Colonic mucosa (tissue), 4 donors: ENCODE results near the gene SH3BP2. TPM values are rescaled to one million over a fixed set of nuclear protein-coding genes. Genes with fewer than 3 reads are reported as not detected.

Experiments
- DNase-seq: peaks from one replicate; pipeline ENCODE4 v3.0.0-alpha.2; 2020
- H3K27ac ChIP-seq: fragments of 200-600 bp; one replicate; pipeline ENCODE4 v1.8.0; 2021
- H3K27me3 ChIP-seq: fragments of 200-600 bp; one replicate; pipeline ENCODE4 v1.8.0; 2021
- H3K36me3 ChIP-seq: fragments of 200-600 bp; one replicate; pipeline ENCODE4 v1.8.0; 2021
- H3K4me1 ChIP-seq: fragments of 200-600 bp; one replicate; pipeline ENCODE4 v1.8.0; 2021; ENCODE audit warnings: mild to moderate bottlenecking
- H3K4me3 ChIP-seq: fragments of 200-600 bp; one replicate; pipeline ENCODE4 v1.8.0; 2021
- H3K9ac ChIP-seq, 2 donors: one replicate each; pipeline ENCODE4 v1.7.0; 2013; ENCODE audit warnings: control low read depth in 2 of 2, low read depth in 2 of 2, low read length in 2 of 2
- H3K9me3 ChIP-seq: fragments of 200-600 bp; one replicate; pipeline ENCODE4 v1.8.0; 2021
- CTCF ChIP-seq: fragments of 200-600 bp; IDR thresholded peaks from one replicate; pipeline ENCODE4 v1.8.0; 2022; ENCODE audit warnings: antibody characterized with exemption, mild to moderate bottlenecking
- intact Hi-C: fragments of 100-400 bp; cut with DNase I; formaldehyde crosslinking; loops from one replicate; pipeline ENCODE4 v1.14.1; 2022
- total RNA-seq, 2 donors: library from RNA; stranded (reverse); fragmentation: NEBNext Ultra II Directional in 1 of 2; extraction: Animal tissue kit (Norgen Biotek cat#: 25700) in 1 of 2; gene quantifications; one replicate each; pipeline ENCODE4 v1.2.1, GENCODE V29; 2021
- donor health status: healthy.
- donor health status: DM: no; HTN: no; CAD: no.
- donor health status: DM: no; HTN: no; CAD: no.

SH3BP2 gene
- total RNA-seq, 2 donors from 2014 or later: 62.2 to 70.8 TPM

GRCh38 chr4:2842687-2843262 is 49.9 kb downstream of the SH3BP2 start:
- TF ChIP-seq CTCF: no peak
- H3K36me3 ChIP-seq: no peaks in the 10 kb centered on the region
- DNase-seq: no peak
- peak overlapping the region; percentile 82 to 95 for H3K9ac ChIP-seq
- no peaks in the 10 kb centered on the region for H3K9me3 ChIP-seq
- peak overlapping the region; percentile 88 for H3K4me3 ChIP-seq
- no peaks in the 10 kb centered on the region for H3K27me3 ChIP-seq
- H3K4me1 ChIP-seq: no peaks in the 10 kb centered on the region
- intact Hi-C loops: loop anchor here (10.0 kb wide), 1 partner anchor 92 kb away; no protein-coding TSS in a partner anchor
- H3K27ac ChIP-seq: peak overlapping the region; percentile 90

- DNase-seq: peak; percentile 92
- no peaks in the 10 kb centered on the region for H3K36me3 ChIP-seq
- peaks cover 3% of the 10 kb centered on the region for H3K4me1 ChIP-seq
- TF ChIP-seq CTCF: no peak
- peak within 1 kb of the TSS; percentile 91 to 95 for H3K9ac ChIP-seq
- H3K4me3 ChIP-seq: peak within 1 kb of the TSS; percentile 88
- peak within 1 kb of the TSS; percentile 90 for H3K27ac ChIP-seq
- H3K27me3 ChIP-seq: no peaks in the 10 kb centered on the region
- intact Hi-C loops: loop anchor here (10.0 kb wide), 1 partner anchor 91 kb away; no protein-coding TSS in a partner anchor
- no peaks in the 10 kb centered on the region for H3K9me3 ChIP-seq
These were observed 50.5 kb downstream of the SH3BP2 start, which contains the start of gene ADD1 for GRCh38 chr4:2843263-2843940. Gene ADD1 (plus strand): TSS chr4:2843844. CDS start chr4:2875916, 32,072 bp downstream.

GRCh38 chr4:2843941-2844584 is 51.2 kb downstream of the SH3BP2 start:
- Histone ChIP-seq H3K4me1 (peaks cover 9% of the 10 kb centered on the region), H3K27me3 (no peaks in the 10 kb centered on the region), H3K36me3 (no peaks in the 10 kb centered on the region), H3K4me3 (peak overlapping the region; percentile 88), H3K9ac (peak overlapping the region; percentile 70 to 91), H3K9me3 (no peaks in the 10 kb centered on the region), H3K27ac (peak overlapping the region; percentile 90)
- no peak for TF ChIP-seq CTCF
- DNase-seq: peak; percentile 50
- intact Hi-C loops: loop anchor here (10.0 kb wide), 1 partner anchor 91 kb away; no protein-coding TSS in a partner anchor

GRCh38 chr4:2846172-2846571 is 53.3 kb downstream of the SH3BP2 start:
- no peaks in the 10 kb centered on the region for H3K9me3 ChIP-seq
- H3K27ac ChIP-seq: no peak overlapping the region
- peaks cover 12% of the 10 kb centered on the region for H3K4me1 ChIP-seq
- TF ChIP-seq CTCF: no peak
- H3K36me3 ChIP-seq: no peaks in the 10 kb centered on the region
- no peak overlapping the region for H3K9ac ChIP-seq
- DNase-seq: no peak
- H3K4me3 ChIP-seq: no peak overlapping the region
- no peaks in the 10 kb centered on the region for H3K27me3 ChIP-seq
- intact Hi-C loops: loop anchor here (10.0 kb wide), 1 partner anchor 89 kb away; no protein-coding TSS in a partner anchor

- no peak overlapping the region for H3K27ac ChIP-seq
- no peak for TF ChIP-seq CTCF
These were observed 54.5 kb downstream of the SH3BP2 start for GRCh38 chr4:2847302-2847871.

More at GRCh38 chr4:2847302-2847871, 54.5 kb downstream of the SH3BP2 start:
- DNase-seq: no peak
- intact Hi-C loops: loop anchor here (10.0 kb wide), 1 partner anchor 87 kb away; no protein-coding TSS in a partner anchor
- Histone ChIP-seq H3K9me3 (no peaks in the 10 kb centered on the region), H3K4me3 (no peak overlapping the region), H3K36me3 (no peaks in the 10 kb centered on the region), H3K9ac (no peak overlapping the region), H3K4me1 (peaks cover 12% of the 10 kb centered on the region), H3K27me3 (no peaks in the 10 kb centered on the region)
